Stomach (tissue), 4 donors: ENCODE results near the gene CDRT4.

Experiments
- CTCF ChIP-seq, 7 experiments: fragments of 450-650 bp in 4 of 7; fragments of 200-600 bp in 3 of 7; sonication (generic) in 3 of 7; IDR thresholded peaks; one replicate each; pipeline ENCODE4 v1.5.1; 2016 to 2019; ENCODE audit warnings: antibody characterized with exemption in 7 of 7, control low read depth in 2 of 7, mild to moderate bottlenecking in 1 of 7
- POLR2A ChIP-seq, 4 donors: fragments of 450-650 bp; IDR thresholded peaks; one replicate each; pipeline ENCODE4 v1.6.1; 2016; ENCODE audit warnings: antibody characterized with exemption in 4 of 4, control low read depth in 2 of 4, mild to moderate bottlenecking in 1 of 4, moderate library complexity in 1 of 4

GRCh38 chr17:15412606-15413005 is 54.8 kb downstream of the CDRT4 start:
- no peak for TF ChIP-seq CTCF (IDR thresholded peaks at IDR 0.05)
- no peak for TF ChIP-seq POLR2A (IDR thresholded peaks at IDR 0.05)
